GM21390 (cell line): ENCODE data around the gene ZNF317.
A peak's percentile ranks its signal among the peaks of the same experiment; 100 is the strongest.

Experiments used
- ATAC-seq: cut with Tn5 transposase; IDR thresholded peaks from one replicate; pipeline ENCODE4 v1.9.1; 2021; ENCODE audit not compliant: unreplicated experiment

ZNF317 gene

DNA sequence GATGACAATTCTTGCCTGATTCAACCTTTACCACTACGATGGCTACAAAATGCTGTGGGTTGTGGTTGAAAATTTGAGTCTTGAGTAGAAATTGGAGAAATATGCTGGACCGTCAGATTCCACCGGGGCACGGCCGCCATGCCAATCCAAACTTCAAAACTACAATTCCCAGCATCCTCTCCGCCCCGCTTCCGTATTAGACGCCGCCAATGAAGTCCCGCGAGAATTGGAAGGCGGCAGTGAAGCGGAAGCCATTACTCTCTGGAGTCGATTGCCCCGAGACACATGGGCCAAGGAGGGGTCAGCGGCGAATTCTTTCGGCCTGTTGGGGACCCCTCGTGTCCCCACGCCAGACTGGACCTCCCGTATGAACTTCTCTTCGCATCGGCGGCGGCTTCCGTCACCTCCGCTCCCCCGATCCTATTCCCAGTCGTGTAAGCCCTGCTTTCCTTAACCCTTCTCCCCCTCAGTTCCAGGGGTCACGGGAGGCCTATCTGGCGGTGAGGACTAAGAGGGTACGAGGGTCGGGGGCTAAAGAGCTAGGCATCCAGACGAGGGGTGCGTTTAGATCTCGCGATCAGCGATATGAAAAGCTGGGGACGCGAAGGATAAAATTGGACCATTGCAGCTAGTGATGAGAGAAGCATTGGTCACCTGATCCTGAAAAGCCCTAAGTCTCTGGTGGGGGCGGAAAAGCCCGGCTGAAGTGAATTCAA, at the start of gene ZNF317:
ZNF317 (plus strand) TSS at position 239 of the 716 bp plus-strand sequence. CDS start 15,620 bp downstream, outside the sequence.
- peak; percentile 95 for ATAC-seq

DNA sequence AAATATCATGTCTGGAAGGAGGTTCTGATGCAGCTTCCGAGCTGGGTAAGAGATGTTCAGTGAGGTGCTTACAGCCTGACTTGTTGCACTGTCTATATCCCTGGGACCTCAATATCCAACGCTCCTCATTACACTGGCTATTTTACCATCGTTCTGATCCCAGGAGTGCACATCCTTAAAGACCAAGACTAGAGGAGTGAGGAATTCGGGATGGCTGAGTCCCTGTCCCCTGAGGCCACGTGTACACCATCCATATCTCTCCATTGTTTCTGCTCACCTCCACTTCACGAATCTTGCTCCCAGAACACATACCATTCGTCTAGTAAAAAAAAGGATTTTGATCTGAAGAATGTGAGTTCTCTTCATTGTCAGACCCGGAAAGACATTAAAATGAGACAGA, 32.8 kb upstream of the ZNF317 start, which contains the start of gene OR7G2:
OR7G2 (minus strand) TSS at position 101 of the 400 bp plus-strand sequence. CDS start 4,232 bp downstream, outside the sequence.
- no peak for ATAC-seq

DNA sequence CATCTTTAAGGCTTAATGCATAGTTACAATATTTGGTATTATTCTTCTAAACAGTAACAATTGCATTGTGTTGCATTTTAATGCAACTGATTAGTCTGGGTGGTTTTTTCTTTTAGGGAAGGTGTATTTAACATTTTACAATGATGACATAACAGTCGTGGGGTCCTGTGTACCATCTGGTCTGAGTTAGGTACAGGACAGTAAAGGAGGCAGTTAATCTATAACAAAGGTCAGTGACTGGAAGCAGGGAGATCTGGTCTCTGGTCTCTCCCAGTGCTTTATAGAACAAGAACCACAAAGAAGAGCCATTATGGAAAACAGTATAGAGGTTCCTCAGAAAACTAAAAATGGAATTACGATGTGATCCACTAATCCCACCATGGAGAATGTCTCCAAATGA, 30.2 kb upstream of the ZNF317 start:
- ATAC-seq, result no peak

DNA sequence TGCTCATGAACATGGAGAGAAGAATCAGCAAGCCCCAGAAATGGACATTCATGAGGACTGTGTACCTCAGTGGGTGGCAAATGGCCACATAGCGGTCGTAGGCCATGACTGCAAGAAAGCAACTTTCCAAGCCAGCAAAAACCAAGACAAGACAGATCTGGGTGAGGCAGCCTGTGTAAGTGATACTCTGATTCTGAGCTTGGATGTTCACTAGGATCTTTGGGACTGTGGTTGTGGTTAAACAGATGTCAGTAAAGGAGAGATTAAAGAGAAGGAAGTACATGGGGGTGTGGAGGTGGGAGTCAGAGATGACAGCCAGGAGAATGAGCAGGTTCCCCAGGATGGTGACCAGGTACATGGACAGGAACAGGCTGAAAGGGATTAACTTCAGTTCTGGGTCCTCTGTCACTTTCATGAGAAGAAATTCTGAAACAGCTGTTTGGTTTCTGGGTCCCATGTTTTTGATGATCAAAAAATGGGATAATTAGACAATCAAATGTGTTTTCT, 24.8 kb upstream of the ZNF317 start, which contains the start of gene OR7G1:
OR7G1 (minus strand) TSS at position 457 of the 507 bp plus-strand sequence; CDS start at position 457, 0 bp downstream.
- no peak for ATAC-seq

DNA sequence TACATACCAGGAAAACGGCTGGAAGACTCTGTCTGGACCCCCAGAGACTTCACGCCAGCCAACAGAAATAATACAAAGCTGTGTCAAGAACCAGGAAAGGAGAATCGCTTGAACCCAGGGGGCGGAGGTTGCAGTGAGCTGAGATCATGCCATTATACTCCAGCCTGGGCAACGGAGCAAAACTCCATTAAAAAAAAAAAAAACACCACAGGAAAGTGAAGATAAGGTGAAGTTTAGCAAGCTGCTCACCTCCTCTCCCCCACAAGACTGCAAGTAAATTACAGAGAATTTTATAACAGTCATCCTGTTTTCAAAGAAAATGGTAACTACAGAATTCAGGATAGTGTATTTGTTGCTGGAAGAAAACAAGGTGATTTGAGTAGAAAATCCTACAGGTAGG, 23.6 kb upstream of the ZNF317 start:
- no peak for ATAC-seq

DNA sequence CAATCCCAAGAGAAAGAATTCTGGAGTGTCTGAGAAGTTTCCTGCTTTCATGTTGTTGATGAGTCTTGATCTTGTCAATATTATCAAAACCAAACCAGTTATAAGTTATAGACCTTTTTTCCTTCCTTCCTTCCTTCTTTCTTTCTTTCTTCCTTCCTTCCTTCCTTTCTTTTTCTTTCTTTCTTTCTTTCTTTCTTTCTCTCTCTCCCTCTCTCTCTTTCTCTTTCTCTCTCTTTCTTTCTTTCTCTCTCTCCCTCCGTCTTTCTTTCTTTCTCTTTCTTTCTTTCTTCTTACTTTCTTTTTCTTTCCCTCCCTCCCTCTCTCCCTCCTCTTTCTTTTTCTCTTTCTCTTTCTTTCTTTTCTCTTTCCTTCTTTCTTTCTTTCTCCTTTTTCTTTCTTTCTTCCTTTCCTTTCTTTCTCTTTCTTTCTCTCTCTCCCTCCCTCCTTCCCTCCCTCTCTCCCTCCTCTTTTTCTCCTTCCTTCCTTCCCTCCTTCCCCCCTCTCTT, 13.2 kb upstream of the ZNF317 start, which contains the start of gene OR7G3:
OR7G3 (minus strand) TSS at position 51 of the 506 bp plus-strand sequence; CDS start at position 51, 0 bp downstream.
- ATAC-seq, result no peak

DNA sequence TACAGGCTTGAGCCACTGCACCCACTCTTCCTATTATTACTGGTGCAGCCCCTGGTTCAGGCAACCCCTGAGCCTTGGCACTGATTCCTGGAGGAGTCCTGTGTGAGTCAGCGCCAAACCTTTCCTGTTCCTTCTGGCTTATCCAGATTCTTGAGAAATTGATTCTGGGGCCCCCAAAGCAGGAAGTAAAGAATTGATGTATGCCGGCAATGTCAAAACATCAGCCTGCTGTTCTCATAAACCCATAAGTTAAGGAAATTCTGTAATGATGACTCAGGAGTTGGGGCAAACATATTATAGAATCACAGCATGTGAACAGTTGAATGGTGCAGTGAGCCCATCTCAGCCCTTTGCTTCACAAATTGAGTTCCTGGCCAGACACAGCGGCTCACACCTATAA, 12.0 kb upstream of the ZNF317 start:
- no peak for ATAC-seq

DNA sequence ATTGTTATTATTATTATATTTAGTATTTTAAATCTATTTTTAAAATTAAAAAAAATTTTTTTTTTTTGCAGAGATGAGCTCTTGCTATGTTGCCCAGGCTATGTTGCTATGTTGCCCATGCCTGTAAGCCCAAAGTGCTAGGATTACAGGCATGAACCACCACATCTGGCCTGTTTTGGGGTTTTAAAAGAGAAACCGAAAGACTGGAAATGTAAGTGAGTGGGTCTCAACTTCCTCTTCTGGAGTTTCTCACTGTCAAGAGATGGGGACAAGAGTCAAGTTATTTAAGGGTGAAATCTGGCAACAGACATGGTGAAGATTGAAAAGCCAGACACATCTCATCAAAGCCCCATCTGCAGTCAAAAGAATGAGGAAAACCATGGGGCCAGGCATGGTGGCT, 9.2 kb upstream of the ZNF317 start:
- ATAC-seq, result no peak

DNA sequence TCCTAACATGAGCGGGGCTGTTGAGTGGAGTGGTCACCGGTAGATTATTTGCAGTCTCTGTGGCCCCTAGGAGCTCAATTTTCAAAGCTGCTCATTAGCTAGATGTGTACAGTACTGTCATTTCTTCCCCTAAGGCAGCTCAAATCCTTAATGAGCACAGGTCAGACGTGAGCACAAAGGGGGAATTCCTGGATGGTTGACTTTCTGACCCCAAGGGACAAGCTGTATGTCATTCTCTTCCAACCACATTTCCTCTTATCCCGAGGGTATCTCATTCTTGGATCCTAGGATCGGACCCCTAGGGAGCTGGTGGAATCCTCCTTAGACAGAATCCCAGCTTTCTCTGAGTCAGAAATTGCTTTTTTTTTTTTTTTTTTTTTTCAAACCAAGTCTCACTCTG, 7.8 kb upstream of the ZNF317 start:
- ATAC-seq, result no peak

DNA sequence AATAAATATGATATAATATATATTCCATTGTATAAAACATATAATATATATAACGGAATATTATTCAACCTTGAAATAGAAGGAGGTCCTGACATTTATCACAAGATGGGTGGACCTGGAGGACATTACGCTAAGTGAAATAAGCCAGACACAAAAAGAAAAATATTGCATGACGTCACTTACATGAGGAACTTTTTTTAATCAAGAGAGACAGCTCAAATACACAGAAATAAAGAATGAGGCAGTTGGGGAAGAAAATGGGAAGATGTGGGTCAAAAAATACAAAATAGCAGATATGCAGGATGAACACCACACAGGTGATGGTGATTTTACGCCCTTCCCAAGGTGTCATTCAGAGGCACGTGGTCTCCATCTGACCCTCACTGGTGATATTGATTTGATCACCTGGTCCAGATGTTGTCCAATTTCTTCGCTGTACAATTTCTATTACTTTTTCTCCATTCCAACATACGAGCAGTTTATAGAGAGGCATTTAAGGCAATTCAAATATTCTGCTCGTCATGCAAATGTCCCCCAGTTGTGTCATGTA, 513 bp upstream of the ZNF317 start:
- peak; percentile 24 for ATAC-seq

DNA sequence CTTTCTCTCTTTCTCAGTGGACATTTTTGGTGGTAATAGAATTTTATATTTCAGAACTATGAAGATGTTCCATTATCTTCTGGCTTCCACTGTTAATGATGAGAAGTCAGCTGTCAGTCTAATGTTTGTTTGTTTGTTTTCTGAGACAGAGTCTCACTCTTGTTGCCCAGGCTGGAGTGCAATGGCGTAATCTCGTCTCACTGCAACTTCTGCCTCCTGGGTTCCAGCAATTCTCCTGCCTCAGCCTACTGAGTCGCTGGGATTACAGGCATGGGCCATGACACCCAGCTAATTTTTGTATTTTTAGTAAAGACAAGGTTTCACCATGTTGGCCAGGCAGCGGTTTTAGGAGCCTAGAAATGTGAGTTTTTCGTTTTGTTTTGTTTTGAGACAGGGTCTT, 4.7 kb downstream of the ZNF317 start:
- ATAC-seq, result no peak

DNA sequence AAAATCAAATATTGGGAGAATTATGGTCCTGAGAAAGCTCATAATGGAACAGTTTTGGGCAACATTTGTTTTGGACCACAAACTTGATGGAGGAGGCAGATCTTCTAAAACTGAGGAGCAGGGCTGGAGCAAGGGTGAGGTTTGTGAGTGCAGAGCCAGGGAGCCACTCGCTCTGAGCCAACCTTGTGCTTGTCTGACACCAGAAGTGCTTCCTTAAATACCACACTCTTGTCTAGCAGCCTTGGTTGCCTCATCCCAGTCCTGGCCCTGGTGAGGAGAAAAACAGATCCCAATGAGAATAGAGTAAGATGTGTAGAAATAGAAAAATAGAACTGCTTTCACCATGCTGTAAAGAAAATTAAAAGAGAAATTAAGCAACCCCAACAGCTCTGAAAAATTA, 6.7 kb downstream of the ZNF317 start:
- no peak for ATAC-seq

DNA sequence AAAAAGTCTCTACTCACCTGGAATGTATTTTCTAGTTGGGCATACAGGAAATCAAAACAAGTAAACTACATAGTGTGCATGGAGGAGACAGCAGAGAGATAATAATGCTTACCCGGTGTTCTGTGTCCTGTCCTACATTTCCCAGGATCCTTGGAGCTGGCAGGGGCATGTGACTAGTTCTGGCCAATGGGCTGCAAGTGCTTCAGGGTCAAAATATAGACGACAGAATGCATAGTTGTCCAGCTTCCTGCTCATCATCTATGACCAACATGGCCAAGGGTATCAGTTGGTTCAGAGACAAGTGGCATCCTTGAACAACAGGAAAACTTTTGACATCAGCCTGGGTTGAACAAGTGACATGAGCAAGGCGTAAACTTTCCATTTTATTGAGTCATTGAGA, 8.5 kb downstream of the ZNF317 start:
- no peak for ATAC-seq

DNA sequence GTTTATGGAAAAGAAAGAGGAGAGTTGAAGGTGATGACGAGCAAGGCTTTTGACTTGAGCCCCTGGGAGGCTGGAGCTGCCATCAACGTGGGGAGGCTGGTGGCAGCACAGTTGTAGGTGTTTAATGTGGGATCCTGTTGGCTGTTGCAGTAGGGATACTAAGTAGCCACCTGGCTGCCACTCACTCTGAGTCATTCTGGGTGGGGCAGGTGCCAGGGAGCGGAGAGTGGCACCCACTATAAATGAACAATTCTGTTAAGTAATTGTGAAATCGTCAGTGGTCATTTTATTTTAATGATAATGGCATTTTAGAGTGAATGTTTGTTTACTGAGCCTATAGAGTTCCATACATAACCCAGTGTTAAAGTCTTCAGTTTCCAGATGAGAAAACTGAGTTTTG, 9.8 kb downstream of the ZNF317 start:
- no peak for ATAC-seq

DNA sequence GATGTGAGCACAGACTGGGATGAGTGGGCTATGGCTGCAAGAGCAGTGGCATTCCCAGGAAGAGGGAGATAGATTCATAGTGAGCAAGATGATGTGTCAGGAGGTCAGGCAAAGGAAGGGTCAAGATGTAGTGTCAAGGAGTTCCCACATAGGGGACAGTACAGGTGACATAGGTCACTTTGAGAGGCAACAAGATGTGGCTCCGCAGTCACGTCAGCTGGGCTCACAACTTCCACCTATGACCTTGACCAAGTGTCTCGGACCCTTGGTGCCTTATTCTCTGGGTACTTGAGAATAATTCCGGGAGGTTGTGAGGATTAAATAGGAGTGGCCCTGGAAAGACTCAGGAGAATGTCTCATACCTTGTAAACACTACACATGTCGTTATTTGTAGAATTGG, 10.5 kb downstream of the ZNF317 start:
- no peak for ATAC-seq

DNA sequence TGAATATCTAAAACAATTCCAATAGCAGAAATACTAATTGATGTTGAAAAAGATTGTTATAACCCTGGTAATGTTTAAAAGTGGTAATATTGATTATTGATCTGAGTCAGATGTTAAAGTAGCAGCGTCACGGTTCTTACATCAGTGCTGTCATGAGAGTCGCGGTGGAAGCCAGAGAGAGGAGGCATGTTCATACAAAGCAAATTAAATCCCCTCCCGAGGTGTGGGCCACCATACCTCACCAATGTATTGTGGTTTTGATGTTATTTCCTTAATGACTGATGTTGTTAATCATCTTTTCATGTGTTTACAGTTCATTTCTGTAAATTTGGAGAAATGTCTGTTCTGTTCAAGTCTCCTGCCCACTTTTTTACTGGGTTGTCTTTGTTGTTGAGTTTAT, 11.2 kb downstream of the ZNF317 start:
- ATAC-seq, result no peak

DNA sequence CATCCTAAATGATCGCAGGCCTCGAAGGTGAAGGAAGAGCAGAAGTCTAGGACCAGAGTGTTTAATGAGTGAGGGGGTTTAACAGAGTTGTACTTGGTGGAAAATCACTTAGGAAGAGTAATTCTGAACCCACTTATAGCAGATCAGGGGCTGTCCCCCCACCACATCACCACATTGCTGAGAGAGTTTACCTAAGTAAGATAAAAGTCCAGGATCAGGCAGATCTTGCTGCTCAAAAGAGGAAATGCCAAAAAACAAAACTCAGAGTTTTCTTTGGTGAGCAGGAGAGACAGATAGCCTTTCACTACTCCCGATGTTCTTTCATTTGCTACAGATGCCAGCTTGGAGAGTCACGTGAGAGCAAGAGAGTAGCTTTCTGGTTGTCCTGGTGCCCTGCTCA, 15.4 kb downstream of the ZNF317 start:
- ATAC-seq, result no peak

DNA sequence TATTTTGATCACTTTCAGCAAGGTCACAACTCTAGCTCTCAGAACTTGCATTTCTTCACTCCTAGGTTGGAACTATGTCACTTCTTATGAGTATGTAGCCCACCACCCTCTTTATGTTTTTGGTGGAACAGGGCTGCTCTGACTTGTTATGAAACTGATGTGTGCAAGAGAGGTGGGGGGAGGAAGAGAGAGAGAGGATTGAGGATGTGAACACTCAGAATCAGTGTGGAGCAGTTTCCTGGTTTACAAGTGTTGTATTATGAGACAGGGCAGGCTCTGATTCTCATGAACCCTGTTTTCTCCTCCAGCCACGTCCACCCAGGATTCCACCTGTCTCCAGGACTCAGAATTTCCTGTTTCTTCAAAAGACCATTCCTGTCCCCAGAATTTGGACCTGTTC, 16.1 kb downstream of the ZNF317 start:
- no peak for ATAC-seq

DNA sequence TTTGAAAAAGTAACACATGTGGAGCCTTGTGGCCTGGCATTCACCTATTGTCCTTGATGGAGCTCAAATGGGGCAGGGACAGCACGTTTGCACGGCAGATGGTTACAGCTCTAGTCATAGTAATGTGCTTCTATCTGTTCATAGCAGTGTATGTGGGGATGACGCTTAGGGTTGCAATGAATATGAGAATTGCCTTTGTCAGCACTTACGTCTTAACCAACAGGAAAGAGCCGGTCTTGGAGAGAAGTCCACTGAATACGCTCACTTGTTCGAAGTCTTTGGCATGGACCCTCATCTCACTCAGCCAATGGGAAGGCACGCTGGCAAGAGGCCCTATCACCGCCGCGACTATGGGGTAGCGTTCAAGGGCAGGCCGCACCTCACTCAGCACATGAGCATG, 19.7 kb downstream of the ZNF317 start:
- ATAC-seq, result no peak

DNA sequence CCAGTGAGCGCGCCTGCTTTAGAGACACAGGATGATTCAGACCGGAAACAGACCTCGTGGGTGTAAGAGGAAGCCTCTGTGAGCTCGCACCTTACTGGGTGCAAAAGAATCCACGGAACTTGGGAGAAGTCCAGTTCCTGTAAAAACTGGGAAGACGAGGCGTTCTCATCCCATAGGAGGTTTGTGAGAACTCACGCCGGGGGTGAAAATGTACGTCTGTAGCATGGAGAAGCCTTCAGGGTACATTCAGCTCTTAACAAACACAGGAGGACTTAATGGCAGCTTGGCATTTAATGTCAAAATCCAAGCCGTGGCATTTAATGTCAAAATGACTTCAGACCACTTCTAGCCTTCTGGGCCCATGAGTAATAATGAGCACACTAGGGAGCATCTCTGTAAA, 21.2 kb downstream of the ZNF317 start:
- no peak for ATAC-seq

DNA sequence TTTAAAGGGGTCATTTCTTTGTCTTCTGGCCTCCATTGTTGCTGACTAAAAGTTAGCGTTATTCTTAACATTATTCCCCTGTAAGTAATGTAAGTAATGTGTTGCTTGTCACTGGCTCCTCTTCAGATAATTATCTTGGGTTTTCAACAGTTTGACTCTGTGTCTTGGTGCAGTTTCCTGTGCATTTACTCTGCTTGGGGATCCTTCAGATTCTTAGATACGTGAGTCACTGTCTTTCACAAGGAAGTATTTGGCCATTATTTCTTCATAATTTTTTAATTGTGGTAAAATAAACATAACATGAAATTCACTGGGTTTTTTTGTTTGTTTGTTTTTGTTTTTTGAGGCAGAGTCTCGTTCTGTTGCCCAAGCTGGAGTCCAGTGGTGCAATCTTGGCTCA, 25.1 kb downstream of the ZNF317 start:
- no peak for ATAC-seq

DNA sequence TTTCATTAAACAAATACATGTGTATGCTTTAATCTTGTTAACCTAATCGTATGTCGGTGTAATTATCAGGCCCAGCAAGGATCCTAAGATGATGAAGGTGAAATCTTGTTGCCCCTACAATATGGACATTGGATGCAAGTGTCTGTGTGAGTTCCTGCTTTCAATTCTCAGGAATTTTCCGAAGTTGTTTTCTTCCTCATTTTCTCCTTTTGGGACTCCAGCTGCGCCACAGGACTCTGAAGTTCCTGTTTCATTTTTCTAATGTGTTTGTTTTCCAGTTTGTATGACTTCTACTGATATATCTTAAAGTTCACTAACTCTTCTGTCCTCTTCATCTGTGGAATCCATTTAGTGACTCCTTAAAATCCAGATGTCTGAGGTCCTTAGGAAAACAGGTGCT, 26.6 kb downstream of the ZNF317 start:
- ATAC-seq, result no peak
